NCI-H1417 treated with DMSO at 0.1 percent for 48 hours (cell line): ENCODE measurements around the gene HNF4A.

Source experiments
- DNase-seq: peaks from one replicate; lab custom pipeline; 2025; lab: John Stamatoyannopoulos, UW

The HNF4A gene

DNA sequence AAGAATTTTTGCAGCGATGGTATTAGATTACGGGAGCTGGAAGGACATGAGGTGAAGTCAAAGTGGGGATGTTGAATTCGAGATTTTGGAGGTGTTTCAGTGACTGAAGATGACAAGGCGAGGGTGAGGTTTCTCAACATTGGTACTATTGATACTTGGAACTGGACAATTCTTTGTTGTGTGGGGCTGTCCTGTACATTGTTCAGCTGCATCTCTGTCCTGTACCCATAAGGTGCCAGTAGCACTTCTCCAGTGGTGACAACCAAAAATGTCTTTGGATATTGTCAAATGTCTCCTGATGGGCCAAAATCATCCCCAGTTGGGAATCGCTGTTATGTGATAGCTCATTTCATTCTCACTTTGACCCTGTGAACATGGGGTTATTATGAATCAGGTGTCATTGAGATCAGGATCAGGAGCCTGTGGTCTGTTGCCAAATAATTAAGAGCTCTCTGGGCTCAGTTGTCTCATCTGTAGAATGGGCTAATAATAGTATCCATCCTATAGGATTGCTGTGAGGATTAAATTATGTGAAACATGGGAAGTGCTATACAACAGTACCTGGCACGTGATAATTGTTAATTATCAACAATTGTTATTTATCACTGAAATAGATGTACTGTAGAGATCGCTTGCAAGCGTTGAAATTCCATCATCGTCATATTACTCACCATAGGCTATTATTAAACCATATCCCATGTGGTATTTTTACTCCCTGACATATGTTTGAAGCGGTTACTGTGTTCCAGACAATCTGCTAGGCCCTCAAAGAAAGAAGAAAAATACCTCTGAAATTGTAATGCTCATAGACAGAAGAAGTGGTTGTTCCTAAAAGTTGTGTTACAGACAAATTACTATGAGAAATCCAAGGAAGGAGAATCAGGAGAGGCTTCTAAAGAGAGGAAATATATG is 71.6 kb downstream of the HNF4A start:
- DNase-seq = no peak

DNA sequence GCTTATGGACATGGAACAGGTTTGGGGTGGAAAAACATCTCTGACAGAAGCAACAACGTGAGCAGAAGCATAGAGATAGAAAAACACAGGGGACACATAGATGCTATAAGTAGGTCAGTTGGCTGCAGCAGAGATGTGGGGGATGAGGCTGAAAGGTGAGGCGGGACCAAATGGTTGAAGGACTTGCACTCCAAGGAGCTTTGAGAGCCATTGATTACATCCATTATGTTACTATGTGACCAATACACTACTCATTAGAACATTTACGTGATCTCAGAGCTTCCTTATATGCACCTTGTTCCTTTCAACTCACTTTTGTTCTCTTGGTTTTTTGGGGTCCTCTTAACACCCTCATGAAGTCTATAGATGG is 72.3 kb downstream of the HNF4A start:
- DNase-seq = no peak

DNA sequence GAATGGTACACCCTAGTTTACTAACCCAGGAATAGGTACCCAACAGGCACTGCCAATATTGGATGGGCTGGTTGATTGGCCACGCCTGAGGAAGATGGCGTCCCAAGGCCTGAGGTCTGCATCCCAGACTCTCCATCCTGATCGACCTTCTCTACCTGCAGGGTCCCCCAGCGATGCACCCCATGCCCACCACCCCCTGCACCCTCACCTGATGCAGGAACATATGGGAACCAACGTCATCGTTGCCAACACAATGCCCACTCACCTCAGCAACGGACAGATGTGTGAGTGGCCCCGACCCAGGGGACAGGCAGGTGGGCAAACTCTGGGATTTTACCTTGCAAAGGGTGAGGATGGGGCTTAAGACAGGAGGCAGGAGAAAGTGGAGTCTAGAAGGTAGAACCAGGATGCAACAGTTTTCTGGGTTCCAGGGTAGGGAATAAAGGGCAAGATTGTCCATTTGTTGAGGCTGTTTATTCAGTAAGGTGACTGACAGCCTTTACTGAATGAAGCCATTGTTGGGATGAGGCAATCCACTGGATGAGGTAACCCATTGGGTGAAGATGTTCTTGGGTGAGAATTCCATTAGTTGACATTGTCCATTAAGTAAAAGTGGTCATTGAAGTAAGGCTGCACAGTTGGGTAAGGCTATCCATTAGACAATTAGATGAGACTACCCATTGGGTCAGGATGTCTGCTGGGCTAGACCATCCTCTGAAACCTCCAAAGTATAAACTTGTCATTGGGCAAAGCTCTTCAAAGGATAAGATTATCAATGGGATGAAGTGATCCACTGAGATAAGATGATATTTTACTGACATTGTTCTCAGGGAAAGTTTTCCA is 72.9 kb downstream of the HNF4A start:
- DNase-seq = no peak

DNA sequence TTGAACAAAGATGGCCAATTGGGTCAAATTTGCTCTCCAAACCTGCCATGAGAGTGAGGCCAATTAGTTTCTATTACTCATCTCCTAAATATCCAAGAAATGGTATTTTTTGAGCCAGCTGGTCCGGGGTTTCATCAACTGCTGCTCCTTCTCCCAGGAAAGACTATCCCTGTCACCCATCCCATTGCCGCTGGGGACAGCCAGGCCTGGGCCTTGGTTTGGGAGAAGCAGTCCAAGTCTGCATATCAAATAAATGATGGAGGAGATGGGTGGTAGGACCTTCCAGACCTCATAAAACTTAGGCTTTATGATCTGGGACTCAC is 73.5 kb downstream of the HNF4A start:
- DNase-seq = no peak

DNA sequence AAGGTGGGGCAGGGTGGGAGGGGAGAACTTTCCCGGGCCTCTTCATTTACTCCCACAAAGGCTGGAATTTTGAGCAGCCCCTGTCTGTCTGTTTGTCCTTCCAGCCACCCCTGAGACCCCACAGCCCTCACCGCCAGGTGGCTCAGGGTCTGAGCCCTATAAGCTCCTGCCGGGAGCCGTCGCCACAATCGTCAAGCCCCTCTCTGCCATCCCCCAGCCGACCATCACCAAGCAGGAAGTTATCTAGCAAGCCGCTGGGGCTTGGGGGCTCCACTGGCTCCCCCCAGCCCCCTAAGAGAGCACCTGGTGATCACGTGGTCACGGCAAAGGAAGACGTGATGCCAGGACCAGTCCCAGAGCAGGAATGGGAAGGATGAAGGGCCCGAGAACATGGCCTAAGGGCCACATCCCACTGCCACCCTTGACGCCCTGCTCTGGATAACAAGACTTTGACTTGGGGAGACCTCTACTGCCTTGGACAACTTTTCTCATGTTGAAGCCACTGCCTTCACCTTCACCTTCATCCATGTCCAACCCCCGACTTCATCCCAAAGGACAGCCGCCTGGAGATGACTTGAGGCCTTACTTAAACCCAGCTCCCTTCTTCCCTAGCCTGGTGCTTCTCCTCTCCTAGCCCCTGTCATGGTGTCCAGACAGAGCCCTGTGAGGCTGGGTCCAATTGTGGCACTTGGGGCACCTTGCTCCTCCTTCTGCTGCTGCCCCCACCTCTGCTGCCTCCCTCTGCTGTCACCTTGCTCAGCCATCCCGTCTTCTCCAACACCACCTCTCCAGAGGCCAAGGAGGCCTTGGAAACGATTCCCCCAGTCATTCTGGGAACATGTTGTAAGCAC is 74.1 kb downstream of the HNF4A start:
- DNase-seq = no peak

DNA sequence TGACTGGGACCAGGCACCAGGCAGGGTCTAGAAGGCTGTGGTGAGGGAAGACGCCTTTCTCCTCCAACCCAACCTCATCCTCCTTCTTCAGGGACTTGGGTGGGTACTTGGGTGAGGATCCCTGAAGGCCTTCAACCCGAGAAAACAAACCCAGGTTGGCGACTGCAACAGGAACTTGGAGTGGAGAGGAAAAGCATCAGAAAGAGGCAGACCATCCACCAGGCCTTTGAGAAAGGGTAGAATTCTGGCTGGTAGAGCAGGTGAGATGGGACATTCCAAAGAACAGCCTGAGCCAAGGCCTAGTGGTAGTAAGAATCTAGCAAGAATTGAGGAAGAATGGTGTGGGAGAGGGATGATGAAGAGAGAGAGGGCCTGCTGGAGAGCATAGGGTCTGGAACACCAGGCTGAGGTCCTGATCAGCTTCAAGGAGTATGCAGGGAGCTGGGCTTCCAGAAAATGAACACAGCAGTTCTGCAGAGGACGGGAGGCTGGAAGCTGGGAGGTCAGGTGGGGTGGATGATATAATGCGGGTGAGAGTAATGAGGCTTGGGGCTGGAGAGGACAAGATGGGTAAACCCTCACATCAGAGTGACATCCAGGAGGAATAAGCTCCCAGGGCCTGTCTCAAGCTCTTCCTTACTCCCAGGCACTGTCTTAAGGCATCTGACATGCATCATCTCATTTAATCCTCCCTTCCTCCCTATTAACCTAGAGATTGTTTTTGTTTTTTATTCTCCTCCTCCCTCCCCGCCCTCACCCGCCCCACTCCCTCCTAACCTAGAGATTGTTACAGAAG is 75.0 kb downstream of the HNF4A start:
- no peak for DNase-seq

DNA sequence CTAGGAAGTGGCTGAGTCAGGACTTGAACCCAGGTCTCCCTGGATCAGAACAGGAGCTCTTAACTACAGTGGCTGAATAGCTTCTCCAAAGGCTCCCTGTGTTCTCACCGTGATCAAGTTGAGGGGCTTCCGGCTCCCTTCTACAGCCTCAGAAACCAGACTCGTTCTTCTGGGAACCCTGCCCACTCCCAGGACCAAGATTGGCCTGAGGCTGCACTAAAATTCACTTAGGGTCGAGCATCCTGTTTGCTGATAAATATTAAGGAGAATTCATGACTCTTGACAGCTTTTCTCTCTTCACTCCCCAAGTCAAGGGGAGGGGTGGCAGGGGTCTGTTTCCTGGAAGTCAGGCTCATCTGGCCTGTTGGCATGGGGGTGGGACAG is 75.6 kb downstream of the HNF4A start:
- DNase-seq = no peak

DNA sequence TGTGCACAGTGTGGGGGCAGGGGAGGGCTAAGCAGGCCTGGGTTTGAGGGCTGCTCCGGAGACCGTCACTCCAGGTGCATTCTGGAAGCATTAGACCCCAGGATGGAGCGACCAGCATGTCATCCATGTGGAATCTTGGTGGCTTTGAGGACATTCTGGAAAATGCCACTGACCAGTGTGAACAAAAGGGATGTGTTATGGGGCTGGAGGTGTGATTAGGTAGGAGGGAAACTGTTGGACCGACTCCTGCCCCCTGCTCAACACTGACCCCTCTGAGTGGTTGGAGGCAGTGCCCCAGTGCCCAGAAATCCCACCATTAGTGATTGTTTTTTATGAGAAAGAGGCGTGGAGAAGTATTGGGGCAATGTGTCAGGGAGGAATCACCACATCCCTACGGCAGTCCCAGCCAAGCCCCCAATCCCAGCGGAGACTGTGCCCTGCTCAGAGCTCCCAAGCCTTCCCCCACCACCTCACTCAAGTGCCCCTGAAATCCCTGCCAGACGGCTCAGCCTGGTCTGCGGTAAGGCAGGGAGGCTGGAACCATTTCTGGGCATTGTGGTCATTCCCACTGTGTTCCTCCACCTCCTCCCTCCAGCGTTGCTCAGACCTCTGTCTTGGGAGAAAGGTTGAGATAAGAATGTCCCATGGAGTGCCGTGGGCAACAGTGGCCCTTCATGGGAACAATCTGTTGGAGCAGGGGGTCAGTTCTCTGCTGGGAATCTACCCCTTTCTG is 76.2 kb downstream of the HNF4A start:
- no peak for DNase-seq

DNA sequence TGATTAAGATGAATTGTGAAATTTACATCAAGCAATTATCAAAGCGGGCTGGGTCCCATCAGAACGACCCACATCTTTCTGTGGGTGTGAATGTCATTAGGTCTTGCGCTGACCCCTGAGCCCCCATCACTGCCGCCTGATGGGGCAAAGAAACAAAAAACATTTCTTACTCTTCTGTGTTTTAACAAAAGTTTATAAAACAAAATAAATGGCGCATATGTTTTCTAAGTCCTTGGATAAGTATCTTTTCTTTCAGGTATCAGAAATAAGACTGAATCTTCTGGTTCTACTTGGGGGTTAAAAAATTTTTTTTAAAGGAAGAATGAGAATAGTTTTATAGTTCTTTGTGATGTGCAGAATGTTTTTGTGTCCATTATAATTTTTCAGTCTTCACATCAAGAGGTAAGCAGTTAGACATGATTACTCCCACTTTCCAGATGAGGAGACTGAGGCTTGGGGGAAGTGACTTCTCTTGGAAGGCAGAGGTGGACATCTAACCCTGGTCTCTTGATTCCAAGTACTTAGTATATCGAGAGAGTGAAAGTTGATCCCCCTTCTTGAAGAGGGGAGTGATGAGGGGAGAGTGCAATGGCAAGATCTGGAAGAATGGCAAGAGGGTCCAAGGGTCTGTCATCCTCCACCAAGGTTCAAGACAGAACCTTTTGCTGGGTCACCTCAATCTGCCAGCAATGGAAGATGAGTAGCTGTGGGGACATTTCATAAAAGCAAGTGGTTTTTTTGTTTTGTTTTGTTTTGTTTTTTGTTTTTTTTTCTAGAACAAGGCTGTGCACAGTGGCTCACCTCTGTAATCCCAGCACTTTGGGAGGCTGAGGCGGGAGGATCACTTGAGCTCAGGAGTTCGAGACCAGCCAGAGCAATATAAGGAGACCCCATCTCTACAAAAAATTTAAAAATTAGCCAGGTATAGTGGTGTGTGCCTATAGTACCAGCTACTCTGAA is 77.4 kb downstream of the HNF4A start:
- DNase-seq = no peak

DNA sequence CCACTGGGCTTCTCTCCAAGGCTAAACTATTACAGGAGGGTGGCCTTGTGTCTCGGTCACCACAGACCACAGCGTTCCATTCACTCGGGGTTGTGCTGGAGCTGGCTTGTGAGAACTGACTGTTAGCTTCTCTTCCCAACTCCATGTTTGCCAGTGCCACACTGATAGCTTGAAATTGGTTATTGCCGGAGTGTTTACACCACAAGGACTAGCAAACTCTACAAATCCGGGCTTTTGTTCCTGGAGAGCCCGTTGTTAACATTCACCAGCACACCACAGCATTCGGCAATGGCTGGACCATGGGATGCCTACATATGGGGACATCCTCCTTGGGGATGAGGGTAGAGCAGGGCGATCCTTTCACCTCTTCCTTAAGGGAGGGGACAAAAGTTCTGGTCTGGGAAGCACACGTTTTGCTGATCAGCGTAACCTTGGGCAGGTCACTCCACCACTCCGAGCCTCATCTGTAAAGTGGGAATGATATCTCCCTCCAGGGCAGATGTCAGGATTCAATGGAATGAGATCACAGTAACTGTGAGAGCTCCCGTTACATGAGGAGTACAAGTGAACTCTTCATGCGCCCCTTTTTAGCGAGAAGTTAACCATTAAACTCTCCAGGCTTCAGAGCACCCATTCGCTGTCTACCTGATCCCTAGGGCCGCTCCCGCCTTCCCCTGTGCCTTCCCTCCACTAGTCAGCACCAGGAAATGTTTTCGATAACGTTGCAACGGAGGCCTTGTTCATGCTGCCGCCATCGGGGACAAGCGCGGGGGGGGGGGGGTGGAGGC is 78.4 kb downstream of the HNF4A start:
- no peak for DNase-seq

DNA sequence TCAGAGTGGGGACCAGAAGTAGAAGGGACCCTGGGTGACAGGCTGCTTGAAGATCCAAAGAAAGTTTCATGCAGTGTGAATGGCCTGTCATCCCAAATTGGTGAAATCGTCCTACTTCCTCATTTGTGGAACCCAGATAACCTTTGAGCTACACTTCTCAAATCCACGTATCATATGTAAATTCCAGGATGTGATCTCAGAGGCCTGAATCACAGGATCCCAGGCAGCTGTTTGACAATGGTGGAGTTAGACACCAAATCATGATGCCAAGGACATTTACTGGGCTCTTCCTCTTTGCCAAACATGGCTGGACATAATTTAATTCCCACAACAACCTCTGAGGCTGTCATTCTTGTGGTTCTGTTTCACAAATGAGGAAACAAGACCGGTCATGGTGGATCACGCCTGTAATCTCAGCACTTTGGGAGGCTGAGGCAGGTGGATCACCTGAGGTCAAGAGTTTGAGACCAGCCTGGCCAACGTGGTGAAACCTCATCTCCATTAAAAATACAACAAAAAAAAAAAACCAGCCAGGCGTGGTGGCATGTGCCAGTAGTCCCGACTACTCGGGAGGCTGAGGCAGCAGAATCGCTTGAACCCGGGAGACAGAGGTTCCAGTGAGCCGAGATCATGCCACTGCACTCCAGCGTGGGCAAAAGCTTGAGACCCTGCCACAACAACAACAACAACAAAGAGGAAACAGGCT is 80.3 kb downstream of the HNF4A start:
- no peak for DNase-seq

DNA sequence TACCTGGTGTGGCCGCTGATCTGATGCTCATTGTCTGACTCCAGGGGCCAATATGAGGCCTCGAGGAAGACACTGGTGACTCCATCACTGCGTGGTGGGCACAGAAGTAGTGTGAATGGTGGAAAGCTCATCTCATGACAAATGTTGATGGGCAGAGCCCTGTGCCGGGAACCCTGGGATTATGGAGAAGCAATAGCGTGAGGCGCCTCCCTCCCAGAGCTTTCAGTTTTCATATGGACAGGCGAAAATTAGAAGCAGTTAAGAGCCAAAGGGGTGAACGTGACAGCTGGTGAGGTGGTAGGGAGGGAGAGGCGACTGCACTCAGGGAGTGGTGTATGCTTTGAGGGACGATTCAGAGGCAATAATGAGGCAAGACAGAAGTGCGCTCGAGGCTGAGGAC is 80.9 kb downstream of the HNF4A start:
- DNase-seq = no peak

DNA sequence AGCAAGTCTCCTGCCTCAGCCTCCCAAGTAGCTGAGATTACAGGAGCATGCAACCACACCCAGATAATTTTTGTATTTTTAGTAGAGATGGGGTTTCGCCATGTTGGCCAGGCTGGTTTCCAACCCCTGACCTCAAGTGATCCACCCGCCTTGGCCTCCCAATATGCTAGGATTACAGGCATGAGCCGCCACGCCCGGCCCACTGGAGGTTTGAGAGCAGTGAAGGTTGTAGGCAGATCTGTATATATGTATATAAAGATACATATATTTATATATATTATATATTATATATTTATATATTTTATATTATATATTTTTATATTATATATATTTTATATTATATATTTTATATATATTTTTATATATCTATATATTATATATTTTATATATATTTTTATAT is 82.0 kb downstream of the HNF4A start:
- DNase-seq = no peak

DNA sequence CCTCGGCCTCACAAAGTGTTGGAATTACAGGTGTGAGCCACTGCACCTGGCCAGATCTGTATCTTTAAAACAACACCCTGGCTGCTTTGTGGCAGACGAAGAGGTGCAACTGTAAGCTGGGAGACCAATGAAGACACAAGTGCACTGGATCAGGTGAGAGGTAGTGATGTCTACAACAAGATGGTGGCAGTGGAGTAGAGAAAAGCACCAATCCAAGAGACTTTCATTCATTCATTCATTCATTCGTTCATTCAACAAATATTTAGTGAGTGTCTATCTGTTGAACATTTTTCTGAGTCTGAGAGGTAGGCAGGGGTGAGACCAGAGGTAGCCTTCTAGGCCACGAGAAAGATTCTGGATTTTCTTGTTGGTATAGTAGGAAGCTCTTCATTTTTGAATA is 83.3 kb downstream of the HNF4A start:
- DNase-seq = no peak

DNA sequence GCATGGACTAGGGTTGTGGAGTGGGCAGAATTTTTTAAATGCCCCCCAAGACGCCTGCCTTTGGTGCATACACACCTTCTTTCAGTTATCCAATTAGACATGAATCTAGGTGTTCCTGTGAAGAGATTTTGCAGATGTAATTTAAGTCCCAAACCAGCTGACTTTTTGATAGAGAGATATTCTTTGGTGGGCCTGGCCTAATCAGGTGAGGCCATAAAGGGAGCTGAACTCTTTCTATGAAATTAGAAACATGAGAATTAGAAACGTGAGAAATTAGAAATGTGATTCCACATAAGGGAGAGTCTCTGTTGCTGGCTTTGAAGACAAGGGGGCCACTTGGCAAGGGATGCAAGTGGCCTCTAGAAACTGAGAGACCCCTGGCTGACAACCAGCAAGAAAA is 83.8 kb downstream of the HNF4A start:
- DNase-seq = no peak

DNA sequence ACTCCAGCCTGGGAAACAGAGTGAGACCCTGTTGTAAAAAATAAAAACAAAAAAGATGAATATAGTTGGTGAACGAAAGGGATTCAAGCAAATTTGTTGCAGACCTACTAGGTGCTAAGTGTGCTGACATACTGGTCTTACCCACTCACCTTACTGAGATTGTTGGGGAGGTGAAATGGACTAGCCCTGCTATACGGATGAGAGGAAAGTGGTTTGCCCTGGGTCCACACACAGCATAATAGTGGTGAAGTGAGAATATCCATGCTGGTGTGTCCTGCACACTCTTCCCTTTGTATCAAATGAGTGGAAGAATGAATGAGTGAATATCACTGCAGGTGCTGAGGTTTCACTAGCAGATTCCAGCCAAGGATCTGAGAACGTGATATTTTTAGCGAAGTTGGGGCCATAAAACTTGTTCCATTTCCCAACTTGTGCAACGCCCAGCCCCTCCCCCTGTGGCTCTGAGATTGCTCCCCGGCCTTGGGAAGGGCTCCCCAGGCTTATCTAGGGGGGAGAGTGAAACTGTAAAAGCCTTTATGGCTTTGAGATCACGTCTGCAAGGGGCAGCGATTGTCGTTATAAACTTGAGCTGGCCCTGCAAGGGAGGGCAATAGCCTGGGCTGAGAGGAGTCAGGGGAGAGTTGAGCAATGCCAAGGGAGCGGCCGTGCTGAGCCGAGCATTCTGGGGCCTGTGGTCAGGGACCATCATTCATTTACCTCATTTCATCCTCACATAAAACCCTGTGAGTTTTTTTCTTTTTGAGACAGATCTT is 87.0 kb downstream of the HNF4A start:
- no peak for DNase-seq
